NCI-H774 (cell line): ENCODE measurements around the gene GYPB.
"Not testable (repeated sequence)": the region's sequence is repeated elsewhere in the genome, so short reads cannot be mapped to it uniquely, and the experiment has no call there.

Experiments
- DNase-seq: peaks from one replicate; lab custom pipeline; 2025; lab: John Stamatoyannopoulos, UW

GYPB gene

DNA sequence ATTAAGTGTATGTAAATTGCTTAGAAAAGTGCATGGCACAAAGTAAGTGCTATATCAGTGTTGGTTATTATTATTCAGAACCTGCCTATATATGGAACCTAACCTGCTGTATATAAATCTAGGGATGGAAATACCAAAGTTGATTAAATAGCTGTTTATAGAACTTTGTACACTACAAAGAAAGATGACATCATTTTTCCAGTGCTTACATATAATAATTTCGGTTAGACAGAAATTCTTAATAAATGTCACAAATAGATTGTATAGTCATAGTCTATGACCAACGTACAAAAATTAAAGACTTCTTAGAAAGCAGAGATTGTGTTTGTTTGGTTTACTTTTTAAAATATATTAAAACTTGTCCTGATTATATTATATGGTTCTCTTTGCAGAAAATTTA, 4.4 kb downstream of the GYPB start:
- no peak for DNase-seq

DNA sequence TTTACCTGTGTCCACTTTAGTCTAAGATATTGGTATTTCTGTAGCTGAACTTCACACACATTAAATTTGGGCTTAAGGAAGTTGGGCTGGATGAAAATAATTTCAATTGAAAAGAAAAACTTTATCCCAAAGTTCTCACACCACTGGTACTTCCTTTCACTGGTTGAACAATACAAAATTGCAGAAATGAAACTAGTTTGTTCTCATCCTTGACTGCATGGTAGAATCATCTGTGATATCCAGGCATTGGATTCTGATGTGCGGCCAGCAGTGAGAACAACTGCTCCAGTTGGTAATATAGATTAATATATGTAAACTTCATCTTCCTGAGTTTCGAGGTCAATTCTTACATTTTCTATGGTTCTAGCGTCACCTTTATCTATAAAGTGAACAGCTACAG, 10.6 kb downstream of the GYPB start:
- not testable (repeated sequence) for DNase-seq

DNA sequence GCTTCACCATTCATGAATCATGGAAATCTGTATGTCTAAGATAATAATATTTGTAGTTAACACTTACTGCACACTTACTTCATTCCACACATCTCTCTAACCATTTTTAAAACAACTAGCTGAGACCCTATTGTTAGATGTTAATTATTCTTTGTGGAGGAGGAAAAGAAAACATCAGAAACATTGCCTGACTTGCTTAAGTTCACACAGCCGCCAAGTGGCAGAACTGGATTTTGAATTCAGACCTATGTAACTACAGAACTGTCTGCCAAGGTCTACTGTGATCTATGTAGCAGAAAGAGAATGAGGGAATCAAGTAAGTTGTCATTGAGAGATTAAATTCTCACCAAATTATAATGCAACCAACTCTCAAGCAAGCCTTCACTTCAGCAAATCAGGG, 11.2 kb downstream of the GYPB start:
- DNase-seq, result not testable (repeated sequence)

DNA sequence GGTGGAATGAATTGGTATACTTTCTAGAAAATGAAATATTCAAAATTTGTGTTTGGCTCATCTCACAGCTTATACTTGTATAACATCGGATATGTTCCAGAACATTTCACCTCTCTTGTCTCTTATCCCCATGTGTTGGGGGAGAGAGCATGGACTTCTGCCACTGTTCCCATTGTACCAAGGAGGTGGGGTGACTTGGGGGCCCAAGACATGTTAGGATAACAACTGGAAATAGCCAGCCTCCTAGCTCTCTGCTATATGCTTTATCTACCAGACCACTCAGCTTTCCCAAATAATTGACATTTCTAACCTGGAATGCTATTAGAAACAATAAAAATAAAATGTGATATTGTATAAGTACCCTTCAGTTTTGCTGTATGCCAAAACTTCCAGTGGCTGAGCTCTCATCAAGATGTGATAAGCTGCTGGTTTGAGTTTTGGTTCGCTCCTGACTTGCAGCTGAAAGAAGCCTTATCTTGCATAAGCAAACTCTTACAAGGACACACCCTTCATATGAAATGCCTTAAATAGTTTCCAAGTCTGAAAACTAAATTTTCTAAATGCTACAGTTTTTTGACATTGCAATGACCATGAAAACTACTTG, 12.9 kb downstream of the GYPB start:
- not testable (repeated sequence) for DNase-seq

DNA sequence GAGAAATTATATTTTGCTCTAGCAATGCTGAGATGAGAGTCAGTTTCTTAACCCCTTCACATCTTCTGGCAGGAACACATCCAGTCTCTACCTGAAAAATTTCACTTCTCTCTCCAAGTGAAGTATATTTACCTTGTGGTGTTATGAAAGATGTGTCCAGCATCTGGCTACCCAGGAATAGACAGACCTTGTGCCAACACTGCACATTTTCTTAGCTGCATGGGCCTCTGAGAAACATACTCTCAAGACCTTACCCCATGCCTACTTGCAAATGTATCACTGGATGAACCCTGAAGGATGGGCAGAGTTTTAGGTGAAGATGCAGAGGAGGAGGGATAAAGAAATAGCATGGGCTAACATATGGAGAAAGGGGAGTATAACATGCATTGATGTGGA, 13.6 kb downstream of the GYPB start:
- DNase-seq, result not testable (repeated sequence)

DNA sequence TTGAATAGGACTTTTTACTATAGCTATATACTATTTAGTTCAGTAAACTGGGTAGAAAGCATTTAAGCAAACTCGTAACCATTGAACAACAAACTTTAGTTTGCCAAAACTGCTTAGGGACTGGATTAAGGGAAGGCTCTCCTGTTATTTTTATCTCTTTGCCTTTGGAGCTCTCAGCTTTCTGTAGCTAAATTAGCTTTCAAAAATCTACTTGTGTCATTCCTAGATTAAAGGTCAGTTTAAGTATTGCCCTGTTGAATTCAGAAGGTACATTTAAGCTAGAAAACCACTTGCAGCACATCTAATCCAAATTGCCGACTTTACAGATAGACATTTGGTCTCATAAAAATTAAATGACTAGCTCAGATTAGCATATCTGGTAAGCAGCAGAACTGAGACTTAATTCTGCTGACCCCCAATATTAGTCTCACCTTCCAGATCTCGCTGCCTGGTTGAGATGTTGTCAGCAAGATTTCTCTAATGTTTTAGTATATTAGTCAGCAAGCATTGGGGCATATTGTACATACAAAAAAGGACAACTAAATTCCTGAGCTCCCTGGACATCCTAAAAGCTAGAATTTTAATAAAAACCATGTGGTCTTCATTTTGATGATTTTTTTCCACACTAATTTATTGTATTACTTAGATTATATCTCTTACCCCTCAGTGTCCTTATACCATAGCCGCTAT, 14.2 kb downstream of the GYPB start:
- not testable (repeated sequence) for DNase-seq

DNA sequence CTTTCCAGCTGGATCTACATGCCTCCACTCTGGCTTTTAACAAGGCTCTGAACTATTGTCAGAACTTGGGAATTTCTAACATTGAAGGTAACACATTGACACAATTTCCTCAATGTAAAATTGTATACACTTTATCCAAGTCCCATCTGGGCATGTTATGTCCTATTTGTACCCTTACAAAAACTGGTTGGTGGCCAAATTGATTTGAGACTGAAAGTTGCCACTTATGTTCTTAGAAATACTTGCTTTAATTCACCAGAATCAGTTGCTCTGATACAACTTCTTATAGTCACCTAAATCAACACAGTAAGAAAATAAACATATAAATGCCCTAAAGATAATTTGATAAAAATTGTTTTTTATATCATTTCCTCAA, 15.3 kb downstream of the GYPB start:
- DNase-seq, result not testable (repeated sequence)

DNA sequence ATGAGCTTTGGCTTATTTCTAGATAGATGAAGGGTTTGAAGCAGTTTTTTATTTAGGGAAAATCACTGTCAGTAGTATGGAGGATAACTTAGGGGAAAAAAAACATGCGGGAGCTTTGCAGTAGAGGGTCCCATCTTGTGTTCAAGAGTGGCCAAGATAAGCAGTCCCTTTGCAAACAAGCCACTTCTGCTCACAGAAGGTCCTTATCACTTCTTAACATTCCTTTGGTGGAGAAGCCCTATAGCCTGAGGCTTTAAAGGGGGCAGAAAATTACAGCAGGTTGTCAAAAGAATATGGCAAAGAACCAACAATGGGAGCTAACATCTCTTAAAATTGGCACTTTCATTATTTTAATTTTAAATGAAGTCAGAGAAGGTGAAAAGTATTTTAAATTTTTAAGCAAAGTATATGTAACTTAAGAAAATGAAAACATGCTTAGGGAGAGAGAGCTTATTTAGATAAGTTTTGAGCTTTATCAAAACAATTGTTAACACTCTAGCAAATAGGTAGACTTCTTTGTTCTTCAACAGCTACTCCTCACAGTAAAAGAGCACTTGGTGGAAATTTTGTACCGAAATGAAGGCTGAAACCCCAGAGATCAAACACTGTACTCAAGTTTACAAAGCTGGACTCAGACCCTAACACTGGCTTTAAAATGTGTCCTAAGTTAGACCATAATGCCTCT, 15.8 kb downstream of the GYPB start:
- DNase-seq, result not testable (repeated sequence)

DNA sequence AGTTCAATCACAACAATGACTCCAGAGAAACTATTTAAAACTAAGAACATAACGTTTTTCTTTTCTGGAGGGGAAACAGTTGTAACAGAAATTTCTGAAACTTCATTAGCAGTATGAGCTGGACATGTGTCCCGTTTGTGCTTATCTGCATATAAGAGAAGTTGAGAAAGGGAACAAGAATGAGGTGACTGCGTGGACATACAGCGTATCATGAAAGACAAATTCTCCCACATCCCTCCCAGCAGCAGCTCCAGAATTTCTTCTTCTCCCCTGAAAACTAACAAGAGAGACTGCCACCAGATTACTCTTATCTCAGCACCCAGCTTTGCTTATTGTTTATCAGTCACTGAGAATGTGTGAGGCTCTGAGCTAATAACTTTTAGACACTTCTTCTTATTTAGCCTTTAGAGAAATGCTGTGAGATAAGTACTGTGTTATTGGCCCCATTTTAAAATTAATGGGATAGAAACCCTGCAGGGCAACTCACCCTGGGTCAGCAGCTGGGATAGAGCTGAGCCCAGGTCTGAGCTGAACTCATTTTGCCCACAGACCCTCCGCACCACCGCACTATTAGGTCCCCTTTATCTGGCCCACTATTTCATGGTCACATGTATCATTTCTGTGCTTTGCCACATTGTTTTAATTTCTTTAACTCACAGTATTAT, 18.7 kb downstream of the GYPB start:
- DNase-seq, result not testable (repeated sequence)

DNA sequence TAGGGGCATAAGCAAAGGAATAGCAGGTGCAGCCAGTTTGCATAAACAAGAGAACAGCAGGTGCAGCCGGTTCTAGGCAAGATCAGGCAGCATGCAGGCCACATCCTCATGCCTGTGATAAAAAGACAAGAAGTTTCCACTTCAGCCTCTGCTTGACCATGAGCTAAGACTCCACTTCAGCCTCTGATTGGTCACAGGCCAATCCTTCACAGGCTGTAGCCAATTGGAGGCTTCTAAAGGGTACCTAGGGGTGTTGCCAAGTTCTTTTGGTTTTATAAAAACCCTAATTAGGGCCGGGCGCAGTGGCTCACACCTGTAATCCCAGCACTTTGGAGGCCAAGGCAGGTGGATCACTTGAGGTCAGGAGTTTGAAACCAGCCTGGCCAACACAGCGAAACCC, 23.0 kb downstream of the GYPB start:
- DNase-seq, result not testable (repeated sequence)

DNA sequence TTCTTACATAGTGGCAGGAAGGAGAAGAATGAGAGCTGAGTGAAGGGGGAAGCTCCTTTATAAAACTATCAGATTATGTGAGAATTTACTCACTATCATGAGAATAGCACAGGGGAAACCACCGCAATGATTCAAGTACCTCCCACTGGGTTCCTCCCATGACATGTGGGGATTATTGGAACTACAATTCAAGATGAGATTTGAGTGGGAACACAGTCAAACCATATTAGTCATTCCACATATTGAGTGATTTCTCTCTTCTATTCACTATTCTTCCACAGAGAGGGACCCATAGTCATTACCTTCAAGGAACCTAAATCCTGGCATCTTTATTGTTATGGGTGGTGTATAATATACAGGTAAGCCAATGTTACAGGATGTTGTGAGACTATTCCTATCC, 27.4 kb downstream of the GYPB start:
- not testable (repeated sequence) for DNase-seq

DNA sequence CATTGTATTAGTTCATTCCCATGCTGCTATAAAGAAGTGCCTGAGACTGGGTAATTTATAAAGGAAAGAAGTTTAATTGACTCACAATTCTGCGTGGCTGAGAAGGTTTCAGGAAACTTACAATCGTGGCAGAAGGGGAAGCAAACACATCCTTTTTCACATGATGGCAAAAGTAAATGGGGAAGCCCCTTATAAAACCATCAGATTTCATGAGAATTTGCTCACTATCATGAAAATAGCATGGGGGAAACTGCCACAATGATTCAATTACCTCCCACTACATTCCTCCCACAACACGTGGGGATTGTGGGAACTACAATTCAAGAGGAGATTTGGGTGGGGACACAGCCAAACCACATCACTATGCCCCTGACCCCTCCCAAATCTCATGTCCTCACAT, 28.5 kb downstream of the GYPB start:
- not testable (repeated sequence) for DNase-seq

DNA sequence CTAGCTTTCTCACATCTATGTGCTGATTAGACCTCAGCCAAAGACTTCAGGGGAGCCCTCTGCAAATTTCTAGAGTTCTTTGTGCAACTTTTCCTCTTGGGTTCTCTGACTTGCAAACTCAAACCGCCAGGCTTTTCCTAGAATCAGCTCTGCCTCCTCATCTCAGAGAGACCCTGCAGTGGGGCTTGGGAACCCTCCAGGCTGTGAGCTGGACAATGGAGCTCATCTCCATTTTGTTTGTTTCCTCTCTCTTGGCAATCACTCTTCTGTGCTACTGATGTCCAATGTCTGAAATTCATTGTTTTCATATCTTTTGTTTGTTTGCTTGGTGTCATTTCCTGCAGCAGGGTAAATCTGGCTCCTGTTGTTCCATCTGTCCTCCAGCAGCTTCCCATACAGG, 33.0 kb downstream of the GYPB start:
- DNase-seq, result no peak

DNA sequence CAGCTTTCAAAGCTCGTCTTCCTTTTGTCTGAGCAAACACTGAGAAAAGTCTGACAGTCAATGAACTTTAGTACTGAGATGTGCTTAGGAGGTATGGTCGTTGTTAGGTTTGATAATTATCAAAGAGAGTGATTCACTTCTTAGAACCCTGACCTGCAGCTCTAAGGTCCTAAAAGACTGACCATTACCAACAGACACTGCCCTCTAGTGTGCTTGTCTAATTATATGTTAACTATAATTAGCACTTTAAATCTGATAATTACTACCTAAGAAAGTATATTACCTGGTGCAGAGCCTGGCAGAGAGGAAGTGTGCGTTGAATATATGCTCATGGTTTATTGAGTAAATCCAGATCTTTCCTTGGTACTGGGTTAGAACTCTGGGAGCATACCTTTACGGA, 38.4 kb downstream of the GYPB start:
- not testable (repeated sequence) for DNase-seq

DNA sequence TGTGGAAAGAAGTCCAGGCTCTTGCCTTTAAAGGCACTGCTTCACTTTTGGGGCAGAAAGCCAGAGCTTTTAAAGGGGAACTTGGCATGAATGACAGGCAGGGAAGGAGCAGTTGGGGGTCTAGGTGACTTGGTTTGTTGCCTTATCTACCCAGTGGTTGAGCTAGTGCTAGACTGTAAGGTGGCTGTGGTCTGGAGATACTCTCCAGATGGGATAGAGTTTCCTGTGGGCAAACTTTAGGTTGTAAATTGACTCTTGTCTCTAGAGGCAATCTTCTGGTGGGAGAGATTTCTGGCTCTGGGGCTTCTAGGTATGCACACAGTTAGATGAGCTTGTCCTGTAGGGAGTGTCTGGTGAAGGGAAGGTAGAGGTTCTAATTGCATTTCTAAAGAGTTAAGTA, 43.7 kb downstream of the GYPB start:
- DNase-seq, result not testable (repeated sequence)

DNA sequence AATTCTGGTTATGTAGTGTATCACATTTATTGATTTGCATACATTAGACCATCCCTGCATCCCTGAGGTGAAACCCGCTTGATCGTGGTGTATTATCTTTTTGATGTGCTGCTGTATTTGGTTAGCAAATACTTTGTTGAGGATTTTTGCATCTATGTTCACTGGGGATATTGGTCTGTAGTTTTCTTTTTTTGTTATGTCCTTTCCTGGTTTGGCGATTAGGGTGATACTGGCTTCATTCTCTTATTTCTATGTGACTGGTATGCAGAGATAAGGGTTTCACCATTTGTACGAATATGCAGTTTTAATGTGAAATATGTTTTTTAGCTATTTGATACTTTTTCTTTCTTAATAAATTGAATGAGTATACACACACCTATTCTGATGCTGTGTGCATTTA, 45.2 kb downstream of the GYPB start:
- DNase-seq, result not testable (repeated sequence)

DNA sequence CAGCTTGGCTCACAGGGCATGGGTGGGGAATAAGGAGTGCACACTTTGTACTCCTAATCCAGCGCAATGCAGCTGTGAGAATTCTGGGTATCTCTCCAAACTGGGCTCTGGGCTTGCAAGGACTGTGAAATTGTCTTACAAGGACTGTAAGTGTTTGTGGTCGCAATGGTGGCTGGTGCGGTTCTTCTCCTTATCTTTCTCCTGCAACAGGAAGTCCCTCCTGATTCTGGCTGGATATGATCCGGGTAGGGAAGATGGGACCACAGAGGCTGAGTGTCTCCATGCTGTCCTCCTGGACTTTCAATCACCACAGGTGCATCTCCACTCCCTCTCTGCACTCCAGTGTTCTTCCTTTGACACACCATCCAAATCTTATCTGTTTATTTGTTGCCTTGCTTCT, 58.1 kb downstream of the GYPB start:
- no peak for DNase-seq

DNA sequence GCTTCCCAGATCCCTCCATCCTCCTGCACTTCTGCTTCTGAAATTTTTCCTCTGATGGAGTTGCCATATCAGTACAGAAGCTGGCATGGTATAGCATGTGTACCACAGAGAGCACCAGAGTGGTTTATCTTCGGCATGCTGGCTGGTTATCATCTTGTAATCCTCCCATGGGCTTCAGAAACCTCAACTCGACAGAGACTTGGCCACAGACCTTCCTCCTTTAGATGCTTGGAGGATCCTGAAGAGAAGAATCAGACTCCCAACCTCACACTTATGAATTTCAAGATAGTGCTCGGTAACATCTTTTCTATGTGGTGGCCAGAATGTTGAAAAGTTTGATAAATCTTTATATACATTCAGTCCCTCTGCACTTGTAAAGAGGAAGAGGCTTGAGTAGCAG, 63.9 kb downstream of the GYPB start:
- not testable (repeated sequence) for DNase-seq

DNA sequence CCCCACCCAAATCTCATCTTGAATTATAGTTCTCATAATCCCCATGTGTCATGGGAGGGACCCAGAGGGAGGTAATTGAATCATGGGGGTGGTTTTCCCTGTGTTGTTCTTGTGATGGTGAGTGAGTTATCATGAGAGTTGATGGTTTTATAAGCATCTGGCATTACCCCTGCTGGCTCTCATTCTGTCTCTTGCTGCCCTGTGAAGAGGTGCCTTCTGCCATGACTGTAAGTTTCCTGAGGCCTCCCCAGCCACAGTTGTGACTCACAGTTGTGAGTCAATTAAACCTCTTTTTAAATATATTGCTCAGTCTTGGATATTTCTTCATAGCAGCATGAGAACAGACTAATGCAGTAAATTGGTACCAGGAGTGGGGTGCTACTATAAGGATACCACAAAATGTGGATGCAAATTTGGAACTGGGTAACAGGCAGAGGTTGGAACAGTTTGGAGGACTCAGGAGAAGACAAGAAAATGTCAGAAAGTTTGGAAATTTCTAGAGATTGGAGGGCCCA, 67.7 kb downstream of the GYPB start:
- not testable (repeated sequence) for DNase-seq

DNA sequence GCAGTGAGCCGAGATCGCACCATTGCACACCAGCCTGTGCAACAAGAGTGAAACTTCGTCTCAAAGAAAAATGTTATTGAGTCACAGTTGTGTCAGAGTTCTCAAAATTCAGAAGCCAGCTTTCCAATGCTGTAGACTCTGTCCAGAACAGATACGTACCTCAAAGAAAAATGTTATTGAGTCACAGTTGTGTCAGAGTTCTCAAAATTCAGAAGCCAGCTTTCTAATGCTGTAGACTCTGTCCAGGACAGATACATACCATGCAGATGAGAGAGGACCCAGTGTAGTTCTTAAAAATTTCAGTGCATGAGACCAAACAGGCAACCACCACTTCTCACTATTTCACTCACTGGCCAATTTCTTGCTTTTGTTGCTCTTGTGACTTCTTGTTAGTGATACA, 68.2 kb downstream of the GYPB start:
- not testable (repeated sequence) for DNase-seq

DNA sequence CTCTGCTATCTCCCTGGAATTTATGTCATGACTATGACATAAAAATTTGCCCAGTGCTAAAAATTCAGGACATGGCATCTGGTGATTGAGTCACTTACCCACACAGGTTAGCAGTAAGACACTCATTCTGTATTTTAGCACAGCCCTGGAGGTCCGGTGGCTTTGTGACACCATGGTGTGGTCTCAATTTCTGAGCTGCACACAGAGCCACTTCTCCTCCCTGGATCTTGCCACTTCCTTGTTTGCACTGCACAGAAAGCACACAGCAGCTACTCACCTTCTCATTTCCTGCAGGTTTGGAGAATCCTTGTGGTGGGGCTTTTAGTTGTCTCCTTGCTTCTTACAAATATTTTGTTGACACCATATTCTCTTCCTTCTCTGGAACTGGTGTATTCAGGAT, 69.0 kb downstream of the GYPB start:
- DNase-seq, result not testable (repeated sequence)

DNA sequence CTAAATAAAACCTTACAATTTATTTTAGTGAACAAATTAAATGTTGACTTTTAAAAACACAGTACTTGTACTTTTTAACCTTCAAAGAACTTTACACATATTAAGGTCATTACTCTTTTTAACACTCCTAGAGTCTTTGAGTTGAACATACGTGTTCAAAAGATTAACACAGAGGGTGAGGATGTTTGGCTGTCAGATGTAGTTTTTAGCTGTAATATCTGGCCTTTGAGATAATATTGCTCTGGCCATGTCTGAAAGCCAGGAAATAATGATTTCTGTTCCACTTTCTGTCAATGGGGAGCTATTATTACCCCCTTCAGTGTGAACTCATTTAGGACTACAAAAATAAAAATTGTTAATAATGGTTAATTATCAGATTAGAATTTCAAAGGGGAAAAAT, 71.7 kb downstream of the GYPB start:
- not testable (repeated sequence) for DNase-seq
